SU-DHL-6 (cell line): ENCODE measurements around the gene CTNNBL1.

Source experiments
- H2AFZ ChIP-seq: fragments of 200-600 bp; sonication (generic); 2 replicates; pipeline ENCODE4 v1.6.1; 2014; ENCODE audit warnings: low read depth, mild to moderate bottlenecking, moderate library complexity, mixed read lengths, antibody characterized with exemption, low read length; ENCODE audit not compliant: severe bottlenecking
- H3F3A ChIP-seq: fragments of 200-600 bp; shearing (Covaris generic); 2 replicates; pipeline ENCODE4 v1.6.0; 2016; ENCODE audit warnings: antibody characterized with exemption, mild to moderate bottlenecking; ENCODE audit not compliant: insufficient read depth
- H3K27ac ChIP-seq: fragments of 200-600 bp; sonication (generic); 2 replicates; pipeline ENCODE4 v1.5.1; 2016; ENCODE audit warnings: low read depth, mild to moderate bottlenecking, low read length, moderate library complexity, mixed read lengths
- H3K27me3 ChIP-seq: fragments of 200-600 bp; sonication (generic), shearing (Covaris generic); 2 replicates; pipeline ENCODE4 v1.6.0; 2014; ENCODE audit warnings: mild to moderate bottlenecking, low read length
- H3K36me3 ChIP-seq: fragments of 200-600 bp; sonication (generic); 2 replicates; pipeline ENCODE4 v1.6.1; 2014; ENCODE audit warnings: mild to moderate bottlenecking, low read length, mixed read lengths
- H3K4me2 ChIP-seq: fragments of 300-600, 200-600 bp; shearing (Covaris generic), sonication (generic); 2 replicates; pipeline ENCODE4 v1.6.0; 2014; ENCODE audit warnings: low read length, low read depth, mild to moderate bottlenecking; ENCODE audit not compliant: poor library complexity, severe bottlenecking
- H3K4me3 ChIP-seq: fragments of 200-600 bp; sonication (generic); 2 replicates; pipeline ENCODE4 v1.5.1; 2014; ENCODE audit warnings: antibody characterized with exemption, low read length, mild to moderate bottlenecking, mixed read lengths; ENCODE audit not compliant: insufficient read depth, poor library complexity, severe bottlenecking
- H3K79me2 ChIP-seq: fragments of 200-600 bp; sonication (generic); 2 replicates; pipeline ENCODE4 v1.6.1; 2014; ENCODE audit warnings: mild to moderate bottlenecking, low read length, moderate library complexity; ENCODE audit not compliant: insufficient read depth
- H3K9ac ChIP-seq: fragments of 200-600 bp; sonication (generic); 2 replicates; pipeline ENCODE4 v1.7.0; 2014; ENCODE audit warnings: mild to moderate bottlenecking, low read length
- H3K9me2 ChIP-seq: fragments of 200-600 bp; sonication (generic); replicated peaks from 2 replicates; pipeline ENCODE4 v1.6.1; 2014; ENCODE audit warnings: low read length; ENCODE audit not compliant: insufficient read depth
- H3K9me3 ChIP-seq: fragments of 200-600 bp; sonication (generic); 2 replicates; pipeline ENCODE4 v1.6.1; 2014; ENCODE audit warnings: low read length, mixed read lengths; ENCODE audit not compliant: insufficient read depth
- H4K20me1 ChIP-seq: fragments of 200-600 bp; sonication (generic); 2 replicates; pipeline ENCODE4 v1.6.1; 2014; ENCODE audit warnings: low read depth, mild to moderate bottlenecking, antibody characterized with exemption, low read length, moderate library complexity, mixed read lengths
- EZH2phosphoT487 ChIP-seq: fragments of 200-600 bp; sonication (generic), shearing (Covaris generic); conservative IDR thresholded peaks from 2 replicates; pipeline ENCODE4 v1.6.1; 2018; ENCODE audit warnings: mild to moderate bottlenecking, antibody characterized with exemption, low read length, moderate library complexity, mixed read lengths
- TF ChIP-seq, protein P1 (sequence below): fragments of 200-600 bp; sonication (generic); IDR thresholded peaks from one replicate; pipeline ENCODE4 v1.5.1; 2017; ENCODE audit warnings: antibody characterized with exemption, mild to moderate bottlenecking, low read length, moderate library complexity; ENCODE audit not compliant: insufficient read depth, poor library complexity, severe bottlenecking

The CTNNBL1 gene

DNA sequence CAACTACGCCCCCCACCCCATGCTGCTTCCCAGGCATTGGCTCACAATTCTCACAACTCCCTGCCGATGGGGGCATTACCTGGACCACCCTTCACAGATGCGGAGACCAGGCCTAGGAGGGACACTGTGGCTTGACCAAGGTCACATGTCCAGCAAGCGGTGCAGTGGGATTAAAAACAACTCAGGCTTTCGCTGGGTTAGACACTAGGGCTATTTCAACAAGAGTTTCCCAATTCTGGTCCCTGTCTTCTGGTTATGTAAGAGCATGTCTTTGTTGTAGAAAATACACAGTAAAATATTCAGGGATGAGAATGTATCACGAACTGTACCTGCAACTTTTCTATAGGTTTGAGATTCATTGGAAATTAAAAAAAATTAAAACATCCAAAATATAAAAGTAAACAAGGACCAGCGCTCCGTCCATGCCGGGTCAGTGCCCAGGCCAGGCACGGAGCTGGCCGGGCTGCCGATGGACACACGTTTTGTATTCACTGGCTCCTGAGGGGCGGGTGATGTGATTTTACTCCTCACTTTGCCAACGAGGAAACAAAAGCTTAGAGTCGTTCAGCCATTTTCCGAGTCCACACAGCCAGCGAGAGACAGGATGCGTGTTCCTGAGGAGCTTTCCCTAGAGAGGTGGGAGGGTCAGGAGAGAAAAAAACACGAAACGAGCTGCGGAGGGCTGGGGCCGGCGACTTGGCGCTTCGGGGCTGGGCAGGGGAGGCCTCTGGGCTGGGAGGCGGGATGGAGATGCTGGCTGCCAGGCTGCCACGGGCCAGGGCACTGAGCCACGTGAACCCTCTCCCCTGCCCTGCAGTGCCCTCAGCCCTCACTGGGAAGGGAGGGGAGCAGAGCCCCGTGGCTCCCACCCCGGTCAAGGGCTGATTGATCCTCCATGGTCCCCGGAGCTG is 192.0 kb downstream of the CTNNBL1 start:
- no peaks in the 10 kb centered on the region for H3K9me3 ChIP-seq
- no peak overlapping the region for H2AFZ ChIP-seq
- H3K9ac ChIP-seq = no peak overlapping the region
- no peaks in the 10 kb centered on the region for H3K79me2 ChIP-seq
- no peaks in the 10 kb centered on the region for H3K27me3 ChIP-seq
- no peaks in the 10 kb centered on the region for H3K36me3 ChIP-seq
- no peak overlapping the region for H3K27ac ChIP-seq
- H3F3A ChIP-seq = no peaks in the 10 kb centered on the region
- H3K4me2 ChIP-seq = no peak overlapping the region
- no peaks in the 10 kb centered on the region for H4K20me1 ChIP-seq
- TF ChIP-seq EZH2phosphoT487 = no peak
- no peaks in the 10 kb centered on the region for H3K9me2 ChIP-seq
- no peak overlapping the region for H3K4me3 ChIP-seq

DNA sequence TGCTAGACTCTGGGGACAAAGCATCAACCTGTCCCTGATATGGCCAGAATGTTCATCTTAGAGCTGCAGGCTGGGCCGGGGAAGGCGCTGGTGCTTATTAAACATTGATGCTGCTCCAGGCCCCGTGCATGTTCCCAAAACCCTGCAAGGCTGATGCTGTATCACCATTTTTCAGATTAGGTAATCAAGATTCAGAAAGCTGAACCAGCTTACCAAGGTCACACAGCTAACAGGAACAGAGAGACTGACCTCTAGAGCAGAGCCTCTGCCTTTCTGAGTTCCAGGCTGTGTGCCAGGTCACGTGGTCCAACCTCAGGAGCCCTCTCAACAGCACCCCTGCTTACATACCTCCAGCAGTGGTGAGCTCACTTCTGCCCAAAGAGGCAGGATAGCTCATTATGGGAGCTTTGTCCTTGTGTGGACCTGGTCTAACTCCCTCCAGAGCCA is 193.0 kb downstream of the CTNNBL1 start:
- Histone ChIP-seq H3K9ac (no peak overlapping the region), H2AFZ (no peak overlapping the region), H3K9me3 (no peaks in the 10 kb centered on the region), H3K79me2 (no peaks in the 10 kb centered on the region), H3K4me3 (no peak overlapping the region), H4K20me1 (no peaks in the 10 kb centered on the region), H3K4me2 (no peak overlapping the region), H3K9me2 (no peaks in the 10 kb centered on the region), H3K36me3 (no peaks in the 10 kb centered on the region), H3K27me3 (no peaks in the 10 kb centered on the region), H3K27ac (no peak overlapping the region), H3F3A (no peaks in the 10 kb centered on the region)
- no peak for TF ChIP-seq EZH2phosphoT487
- TF ChIP-seq, protein P1, sequence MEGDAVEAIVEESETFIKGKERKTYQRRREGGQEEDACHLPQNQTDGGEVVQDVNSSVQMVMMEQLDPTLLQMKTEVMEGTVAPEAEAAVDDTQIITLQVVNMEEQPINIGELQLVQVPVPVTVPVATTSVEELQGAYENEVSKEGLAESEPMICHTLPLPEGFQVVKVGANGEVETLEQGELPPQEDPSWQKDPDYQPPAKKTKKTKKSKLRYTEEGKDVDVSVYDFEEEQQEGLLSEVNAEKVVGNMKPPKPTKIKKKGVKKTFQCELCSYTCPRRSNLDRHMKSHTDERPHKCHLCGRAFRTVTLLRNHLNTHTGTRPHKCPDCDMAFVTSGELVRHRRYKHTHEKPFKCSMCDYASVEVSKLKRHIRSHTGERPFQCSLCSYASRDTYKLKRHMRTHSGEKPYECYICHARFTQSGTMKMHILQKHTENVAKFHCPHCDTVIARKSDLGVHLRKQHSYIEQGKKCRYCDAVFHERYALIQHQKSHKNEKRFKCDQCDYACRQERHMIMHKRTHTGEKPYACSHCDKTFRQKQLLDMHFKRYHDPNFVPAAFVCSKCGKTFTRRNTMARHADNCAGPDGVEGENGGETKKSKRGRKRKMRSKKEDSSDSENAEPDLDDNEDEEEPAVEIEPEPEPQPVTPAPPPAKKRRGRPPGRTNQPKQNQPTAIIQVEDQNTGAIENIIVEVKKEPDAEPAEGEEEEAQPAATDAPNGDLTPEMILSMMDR = no peak

- no peak overlapping the region for H2AFZ ChIP-seq
- H3K27ac ChIP-seq = no peak overlapping the region
- H3K79me2 ChIP-seq = no peaks in the 10 kb centered on the region
- H3K9me2 ChIP-seq = no peaks in the 10 kb centered on the region
- H3K4me2 ChIP-seq = no peak overlapping the region
- H4K20me1 ChIP-seq = no peaks in the 10 kb centered on the region
- no peak for TF ChIP-seq EZH2phosphoT487
- TF ChIP-seq, protein P1 = no peak
- H3K36me3 ChIP-seq = no peaks in the 10 kb centered on the region
- no peak overlapping the region for H3K4me3 ChIP-seq
- H3F3A ChIP-seq = no peaks in the 10 kb centered on the region
- H3K9ac ChIP-seq = no peak overlapping the region
- no peaks in the 10 kb centered on the region for H3K9me3 ChIP-seq
- no peaks in the 10 kb centered on the region for H3K27me3 ChIP-seq
Measured at GRCh38 chr20:37888641-37889040, 194.8 kb downstream of the CTNNBL1 start.

DNA sequence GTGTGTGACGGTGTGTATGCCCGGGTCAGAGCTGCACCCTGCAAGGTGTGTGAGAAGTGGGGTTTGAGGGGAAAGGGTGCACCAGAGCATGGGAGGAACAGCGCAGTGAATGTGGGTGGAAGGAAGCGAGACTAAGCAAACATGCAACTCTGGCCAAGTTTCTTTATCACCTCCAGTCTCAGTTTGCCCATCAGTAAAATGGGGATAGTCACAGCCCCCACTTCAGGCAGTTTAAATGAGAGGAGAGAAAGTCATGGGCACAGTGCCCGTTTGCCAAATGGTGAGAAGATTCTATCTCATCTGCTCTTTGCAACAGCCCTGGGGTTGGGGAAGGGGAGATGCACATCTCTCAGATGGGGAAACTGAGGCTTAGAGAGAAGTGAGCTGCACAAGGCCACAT is 196.3 kb downstream of the CTNNBL1 start:
- Histone ChIP-seq H4K20me1 (no peaks in the 10 kb centered on the region), H2AFZ (no peak overlapping the region), H3K79me2 (no peaks in the 10 kb centered on the region), H3K9me3 (no peaks in the 10 kb centered on the region), H3K9me2 (no peaks in the 10 kb centered on the region), H3K27me3 (no peaks in the 10 kb centered on the region), H3K27ac (no peak overlapping the region), H3K36me3 (no peaks in the 10 kb centered on the region), H3F3A (no peaks in the 10 kb centered on the region), H3K4me3 (no peak overlapping the region), H3K4me2 (no peak overlapping the region), H3K9ac (no peak overlapping the region)
- TF ChIP-seq, protein P1 = no peak
- TF ChIP-seq EZH2phosphoT487 = no peak
